PC-3 (cell line): Measurements from ENCODE around the gene SLC1A7. TPM values are rescaled to one million over a fixed set of nuclear protein-coding genes. Genes with fewer than 3 reads are reported as not detected.

Experiments used
- ATAC-seq: fragments of 200-7000 bp; cut with Tn5 transposase; 2 replicates; pipeline ENCODE4 v1.9.1; 2020; ENCODE audit warnings: mild to moderate bottlenecking, moderate library complexity
- BruUV-seq: library from RNA; stranded (reverse); fragments of 400-500 nt; replicated peaks from 2 replicates; lab custom pipeline; 2021; lab: Mats Ljungman, UMichigan
- CTCF ChIA-PET: fragments of 300-600 bp; sonication (Branson Sonifier 250); formaldehyde crosslinking; loops from one replicate; lab custom pipeline; 2022; ENCODE audit warnings: antibody characterized with exemption; lab: Charles Lee
- POLR2A ChIA-PET: fragments of 300-600 bp; sonication (Branson Sonifier 250); formaldehyde crosslinking; loops from one replicate; lab custom pipeline; 2022; ENCODE audit warnings: antibody characterized with exemption; ENCODE audit not compliant: unreplicated experiment; lab: Charles Lee
- DNase-seq: peaks from one replicate; pipeline ENCODE4 v3.0.0-alpha.2; 2015
- H2AFZ ChIP-seq: fragments of 300-600 bp; sonication (generic); 2 replicates; pipeline ENCODE4 v1.6.0; 2016; ENCODE audit warnings: antibody characterized with exemption, low read length
- H3F3A ChIP-seq: fragments of 300-600 bp; sonication (generic); one replicate; pipeline ENCODE4 v1.6.0; 2017; ENCODE audit warnings: antibody characterized with exemption, low read length, control low read depth, mild to moderate bottlenecking; ENCODE audit not compliant: unreplicated experiment
- H3K27ac ChIP-seq: fragments of 300-600 bp; sonication (generic); 2 replicates; pipeline ENCODE4 v1.5.1; 2016; ENCODE audit warnings: mild to moderate bottlenecking, low read length
- H3K27me3 ChIP-seq: fragments of 300-600 bp; sonication (generic); 2 replicates; pipeline ENCODE4 v1.6.1; 2016; ENCODE audit warnings: low read length, mixed read lengths
- H3K36me3 ChIP-seq: fragments of 300-600 bp; sonication (generic); 2 replicates; pipeline ENCODE4 v1.6.1; 2016; ENCODE audit warnings: low read depth, mixed run types, low read length, mixed read lengths
- H3K4me1 ChIP-seq: fragments of 300-600 bp; sonication (generic); 2 replicates; pipeline ENCODE4 v1.5.1; 2016; ENCODE audit warnings: low read length; ENCODE audit not compliant: insufficient read depth
- H3K4me2 ChIP-seq: fragments of 300-600 bp; sonication (generic); 2 replicates; pipeline ENCODE4 v1.6.0; 2016; ENCODE audit warnings: low read length
- H3K4me3 ChIP-seq: fragments of 300-600 bp; sonication (generic); 2 replicates; pipeline ENCODE4 v1.5.1; 2016; ENCODE audit warnings: mild to moderate bottlenecking, low read length, mixed read lengths
- H3K79me2 ChIP-seq: fragments of 300-600 bp; sonication (generic); 2 replicates; pipeline ENCODE4 v1.6.1; 2017; ENCODE audit warnings: low read length, mixed read lengths
- H3K9ac ChIP-seq: fragments of 300-600 bp; sonication (generic); 2 replicates; pipeline ENCODE4 v1.6.0; 2016; ENCODE audit warnings: mild to moderate bottlenecking, low read length
- H3K9me2 ChIP-seq: fragments of 300-600 bp; sonication (generic); replicated peaks from 2 replicates; pipeline ENCODE4 v1.6.1; 2016; ENCODE audit warnings: mixed run types, low read length, mixed read lengths
- H3K9me3 ChIP-seq: fragments of 300-600 bp; sonication (generic); 2 replicates; pipeline ENCODE4 v1.6.1; 2016; ENCODE audit warnings: low read length, mixed read lengths
- H4K20me1 ChIP-seq: fragments of 300-600 bp; sonication (generic); 2 replicates; pipeline ENCODE4 v1.6.1; 2016; ENCODE audit warnings: low read length, mixed read lengths
- CTCF ChIP-seq: fragments of 300-600 bp; sonication (generic); conservative IDR thresholded peaks from 2 replicates; pipeline ENCODE4 v1.5.1; 2017; ENCODE audit warnings: antibody characterized with exemption, low read depth, mild to moderate bottlenecking, low read length
- EZH2 ChIP-seq: fragments of 300-600 bp; sonication (generic); IDR thresholded peaks from one replicate; pipeline ENCODE4 v1.6.1; 2017; ENCODE audit warnings: antibody characterized with exemption, mild to moderate bottlenecking, low read length; ENCODE audit not compliant: unreplicated experiment
- EZH2phosphoT487 ChIP-seq: fragments of 300-600 bp; sonication (generic); IDR thresholded peaks from 2 replicates; pipeline ENCODE4 v1.6.1; 2018; ENCODE audit warnings: mild to moderate bottlenecking, antibody characterized with exemption, low read length, borderline replicate concordance
- intact Hi-C: fragments of 100-400 bp; cut with micrococcal nuclease; formaldehyde crosslinking; loops from 2 replicates; pipeline ENCODE4 v1.9.0; 2023
- total RNA-seq: library from RNA; depleted of rRNA; stranded (reverse); fragments of >200 nt; gene quantifications from 2 replicates; pipeline ENCODE4 v1.2.3, GENCODE V29; 2014

The SLC1A7 gene
- total RNA-seq, 1 experiment from 2014 or later: 0.26 TPM

GRCh38 chr1:53182111-53182593 lies 39.7 kb upstream of the SLC1A7 start:
- Histone ChIP-seq H3K4me2 (peak overlapping the region; percentile 8; the same call in 1 of the 2 replicates), H3K4me1 (peaks cover 27% of the 10 kb centered on the region), H3K9me2 (no peaks in the 10 kb centered on the region), H3K36me3 (no peaks in the 10 kb centered on the region), H3F3A (no peaks in the 10 kb centered on the region), H3K27me3 (no peaks in the 10 kb centered on the region), H3K27ac (no peak overlapping the region), H3K9ac (no peak overlapping the region), H3K4me3 (no peak overlapping the region), H3K79me2 (no peaks in the 10 kb centered on the region), H2AFZ (peak overlapping the region; percentile 35), H3K9me3 (no peaks in the 10 kb centered on the region), H4K20me1 (no peaks in the 10 kb centered on the region)
- ATAC-seq (peak; percentile 76), DNase-seq (peak; percentile 95)
- intact Hi-C loops: loop anchor here (2.0 to 10.0 kb wide), 2 partner anchors 167 to 481 kb away; no protein-coding TSS in a partner anchor
- CTCF ChIA-PET: no interaction called here
- peak; percentile 95 for TF ChIP-seq CTCF
- no peak for TF ChIP-seq EZH2
- no peak for TF ChIP-seq EZH2phosphoT487
- POLR2A ChIA-PET: interaction anchor here (0.6 kb wide), 1 partner anchor 834 kb away, joined by 3 read pairs; no protein-coding TSS in a partner anchor
- no TSS peak for BruUV-seq

GRCh38 chr1:53180951-53181350 lies 38.5 kb upstream of the SLC1A7 start:
- DNase-seq (no peak), ATAC-seq (no peak)
- Histone ChIP-seq H2AFZ (no peak overlapping the region), H3K79me2 (no peaks in the 10 kb centered on the region), H3K4me2 (no peak overlapping the region), H3K9me3 (no peaks in the 10 kb centered on the region), H3K27me3 (no peaks in the 10 kb centered on the region), H3K27ac (no peak overlapping the region), H3K9me2 (no peaks in the 10 kb centered on the region), H3K36me3 (no peaks in the 10 kb centered on the region), H3K4me1 (peaks cover 31% of the 10 kb centered on the region), H3K9ac (no peak overlapping the region), H3K4me3 (no peak overlapping the region), H3F3A (no peaks in the 10 kb centered on the region), H4K20me1 (no peaks in the 10 kb centered on the region)
- CTCF ChIA-PET: interaction anchor here (0.5 to 0.6 kb wide), 2 partner anchors 167 to 254 kb away, joined by 7 to 8 read pairs; partner anchors contain the start of gene SCP2
- intact Hi-C loops: loop anchor here (10.0 kb wide), 1 partner anchor 166 kb away; no protein-coding TSS in a partner anchor
- no TSS peak for BruUV-seq
- POLR2A ChIA-PET: no interaction called here
- TF ChIP-seq CTCF: no peak
- no peak for TF ChIP-seq EZH2
- no peak for TF ChIP-seq EZH2phosphoT487

- Histone ChIP-seq H3K9ac (no peak overlapping the region), H3K36me3 (no peaks in the 10 kb centered on the region), H3F3A (no peaks in the 10 kb centered on the region), H3K4me2 (no peak overlapping the region), H3K4me1 (peaks cover 35% of the 10 kb centered on the region), H3K27ac (no peak overlapping the region), H3K4me3 (no peak overlapping the region), H3K27me3 (no peaks in the 10 kb centered on the region), H3K79me2 (no peaks in the 10 kb centered on the region), H3K9me3 (no peaks in the 10 kb centered on the region), H2AFZ (no peak overlapping the region), H3K9me2 (no peaks in the 10 kb centered on the region), H4K20me1 (no peaks in the 10 kb centered on the region)
- CTCF ChIA-PET: no interaction called here
- no TSS peak for BruUV-seq
- no peak for TF ChIP-seq EZH2
- TF ChIP-seq CTCF: no peak
- TF ChIP-seq EZH2phosphoT487: no peak
- POLR2A ChIA-PET: no interaction called here
- no peak for DNase-seq
- intact Hi-C loops: loop anchor here (10.0 kb wide), 1 partner anchor 165 kb away; no protein-coding TSS in a partner anchor
- no peak for ATAC-seq
These were observed 37.8 kb upstream of the SLC1A7 start for GRCh38 chr1:53180226-53180625.
